Peyer's patch (tissue), 4 donors: ENCODE results near the gene NFKB1.

ENCODE experiments used
- CTCF ChIP-seq, 6 experiments: fragments of 450-650 bp in 4 of 6; fragments of 200-600 bp in 2 of 6; sonication (generic) in 1 of 6; IDR thresholded peaks; one replicate each; pipeline ENCODE4 v1.5.1; 2017 to 2019; ENCODE audit warnings: antibody characterized with exemption in 6 of 6, mild to moderate bottlenecking in 3 of 6, moderate library complexity in 1 of 6
- POLR2A ChIP-seq, 2 donors: fragments of 450-650 bp; IDR thresholded peaks; one replicate each; pipeline ENCODE4 v1.5.1; 2017; ENCODE audit warnings: antibody characterized with exemption in 2 of 2, mild to moderate bottlenecking in 2 of 2, moderate library complexity in 2 of 2

- peak in 3 of 6 experiments; percentile 12 to 29 (median 14) for TF ChIP-seq CTCF (IDR thresholded peaks at IDR 0.05)
- no peak for TF ChIP-seq POLR2A (IDR thresholded peaks at IDR 0.05)
Observed at GRCh38 chr4:102500352-102500695, 835 bp upstream of the NFKB1 start.
